RWPE1 (cell line): Measurements from ENCODE around the gene GGACT.

Experiments
- CTCF ChIA-PET: fragments of 350-600 bp; sonication (Branson Sonifier 250); formaldehyde crosslinking; extraction: SDS; loops from one replicate; lab custom pipeline; 2021; lab: Yijun Ruan, JAX
- POLR2A ChIA-PET: fragments of 400-600 bp; formaldehyde crosslinking; extraction: SDS; loops from one replicate; lab custom pipeline; 2020; ENCODE audit warnings: antibody characterized with exemption; ENCODE audit not compliant: low non-redundant PET; lab: Yijun Ruan, JAX
- DNase-seq: peaks from one replicate; pipeline ENCODE4 v3.0.0; 2012; ENCODE audit warnings: low spot score
- H3K27ac ChIP-seq: fragments of 450-650 bp; 2 replicates; pipeline ENCODE4 v1.5.1; 2017
- CTCF ChIP-seq: fragments of 450-650 bp; conservative IDR thresholded peaks from 2 replicates; pipeline ENCODE4 v1.5.1; 2017; ENCODE audit warnings: low read depth, mild to moderate bottlenecking

Gene GGACT

GRCh38 chr13:100532090-100532766 is 56.4 kb downstream of the GGACT start:
- CTCF ChIA-PET = interaction anchor here (0.7 kb wide), 1 partner anchor 11 kb away, joined by 5 read pairs; no protein-coding TSS in a partner anchor
- POLR2A ChIA-PET = interaction anchor here (0.6 kb wide), 1 partner anchor 494 kb away, joined by 3 read pairs; no protein-coding TSS in a partner anchor

GRCh38 chr13:100530671-100531213 is 57.8 kb downstream of the GGACT start:
- CTCF ChIA-PET = no interaction called here
- DNase-seq = no peak
- H3K27ac ChIP-seq = no peak overlapping the region
- TF ChIP-seq CTCF = no peak
- POLR2A ChIA-PET = no interaction called here

More at GRCh38 chr13:100532090-100532766, 56.4 kb downstream of the GGACT start:
- TF ChIP-seq CTCF = no peak
- DNase-seq = no peak
- H3K27ac ChIP-seq = no peak overlapping the region

GRCh38 chr13:100529666-100530377 is 58.8 kb downstream of the GGACT start:
- no peak overlapping the region for H3K27ac ChIP-seq
- no peak for DNase-seq
- TF ChIP-seq CTCF = no peak
- POLR2A ChIA-PET = no interaction called here
- CTCF ChIA-PET = no interaction called here

GRCh38 chr13:100528820-100529219 is 59.8 kb downstream of the GGACT start:
- no peak overlapping the region for H3K27ac ChIP-seq
- no peak for DNase-seq
- no peak for TF ChIP-seq CTCF
- POLR2A ChIA-PET = no interaction called here
- CTCF ChIA-PET = no interaction called here

- CTCF ChIA-PET = no interaction called here
- no peak for TF ChIP-seq CTCF
- POLR2A ChIA-PET = no interaction called here
- DNase-seq = no peak
- H3K27ac ChIP-seq = no peak overlapping the region
Measured at GRCh38 chr13:100528353-100528752, 60.2 kb downstream of the GGACT start.

GRCh38 chr13:100527644-100528043 is 60.9 kb downstream of the GGACT start:
- no peak for TF ChIP-seq CTCF
- no peak overlapping the region for H3K27ac ChIP-seq
- ChIA-PET CTCF (interaction anchor here (0.6 kb wide), 1 partner anchor 128 kb away, joined by 4 read pairs; no protein-coding TSS in a partner anchor), POLR2A (no interaction called here)
- no peak for DNase-seq
